ENCODE results near the gene CHRND. TPM values are rescaled to one million over a fixed set of nuclear protein-coding genes. Genes with fewer than 3 reads are reported as not detected.

The CHRND gene
- total RNA-seq, 2 experiments from 2014 or later, result not detected

DNA sequence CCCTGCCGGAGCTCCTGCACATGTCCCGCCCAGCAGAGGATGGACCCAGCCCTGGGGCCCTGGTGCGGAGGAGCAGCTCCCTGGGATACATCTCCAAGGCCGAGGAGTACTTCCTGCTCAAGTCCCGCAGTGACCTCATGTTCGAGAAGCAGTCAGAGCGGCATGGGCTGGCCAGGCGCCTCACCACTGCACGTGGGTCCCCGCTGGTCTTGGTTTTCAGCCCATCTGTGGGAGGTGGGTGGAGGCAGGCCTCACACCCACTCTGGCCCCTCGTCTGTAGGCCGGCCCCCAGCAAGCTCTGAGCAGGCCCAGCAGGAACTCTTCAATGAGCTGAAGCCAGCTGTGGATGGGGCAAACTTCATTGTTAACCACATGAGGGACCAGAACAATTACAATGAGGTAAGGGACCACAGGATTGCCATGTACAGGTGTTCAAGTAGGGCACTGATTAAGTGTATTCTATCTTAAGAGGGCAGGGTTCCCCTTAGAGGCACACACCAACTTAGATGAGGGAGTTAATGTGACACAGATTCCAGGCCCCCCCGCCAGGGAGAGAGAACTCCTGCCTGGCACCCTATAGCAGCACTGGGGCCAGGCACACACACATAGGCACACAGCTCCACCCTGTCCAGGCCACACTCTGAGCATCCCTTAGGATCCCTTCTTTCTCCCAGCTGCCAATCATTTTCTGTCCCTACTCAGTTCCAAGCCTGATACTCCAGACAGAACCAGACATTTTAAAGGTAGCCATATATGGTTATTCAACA lies 8.2 kb downstream of the CHRND start:
- no peak overlapping the region for H3K4me3 ChIP-seq (ENCODE audit: low read depth, low read length, poor library complexity, severe bottlenecking)
- H3K9me2 ChIP-seq (ENCODE audit: insufficient read depth, low read length), result no peaks in the 10 kb centered on the region
- CTCF ChIA-PET (ENCODE audit: unreplicated experiment), result no interaction called here
- H4K20me1 ChIP-seq (ENCODE audit: insufficient read depth, low read length), result no peaks in the 10 kb centered on the region
- 0 out of 2 replicates have a peak, but pooled peaks cover 6% of the 10 kb centered on the region for H3K9me3 ChIP-seq (ENCODE audit: low read length)
- no peak for TF ChIP-seq EZH2phosphoT487 (IDR thresholded peaks at IDR 0.05; ENCODE audit: borderline replicate concordance, low read depth, low read length)
- TF ChIP-seq, protein P1, sequence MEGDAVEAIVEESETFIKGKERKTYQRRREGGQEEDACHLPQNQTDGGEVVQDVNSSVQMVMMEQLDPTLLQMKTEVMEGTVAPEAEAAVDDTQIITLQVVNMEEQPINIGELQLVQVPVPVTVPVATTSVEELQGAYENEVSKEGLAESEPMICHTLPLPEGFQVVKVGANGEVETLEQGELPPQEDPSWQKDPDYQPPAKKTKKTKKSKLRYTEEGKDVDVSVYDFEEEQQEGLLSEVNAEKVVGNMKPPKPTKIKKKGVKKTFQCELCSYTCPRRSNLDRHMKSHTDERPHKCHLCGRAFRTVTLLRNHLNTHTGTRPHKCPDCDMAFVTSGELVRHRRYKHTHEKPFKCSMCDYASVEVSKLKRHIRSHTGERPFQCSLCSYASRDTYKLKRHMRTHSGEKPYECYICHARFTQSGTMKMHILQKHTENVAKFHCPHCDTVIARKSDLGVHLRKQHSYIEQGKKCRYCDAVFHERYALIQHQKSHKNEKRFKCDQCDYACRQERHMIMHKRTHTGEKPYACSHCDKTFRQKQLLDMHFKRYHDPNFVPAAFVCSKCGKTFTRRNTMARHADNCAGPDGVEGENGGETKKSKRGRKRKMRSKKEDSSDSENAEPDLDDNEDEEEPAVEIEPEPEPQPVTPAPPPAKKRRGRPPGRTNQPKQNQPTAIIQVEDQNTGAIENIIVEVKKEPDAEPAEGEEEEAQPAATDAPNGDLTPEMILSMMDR (conservative IDR thresholded peaks at IDR 0.05; ENCODE audit: low read length), result no peak
- BruUV-seq (replicated peaks), result no TSS peak
- no peak overlapping the region for H3K4me2 ChIP-seq (ENCODE audit: low read length)
- POLR2A ChIA-PET, result interaction anchor here (0.6 to 1.0 kb wide), 2 partner anchors 13 to 160 kb away, joined by 3 to 4 read pairs; no protein-coding TSS in a partner anchor
- no peak overlapping the region for H3K27ac ChIP-seq (ENCODE audit: low read depth, low read length, poor library complexity, severe bottlenecking)
- no peaks in the 10 kb centered on the region; the same call in 1 of the 2 replicates for H3K36me3 ChIP-seq (ENCODE audit: insufficient read depth, low read length)
- peak; percentile 28 for DNase-seq (ENCODE audit: low spot score)
- intact Hi-C loops (cut with micrococcal nuclease; ENCODE audit: unreplicated experiment), result no loop called here
- H3K4me1 ChIP-seq (ENCODE audit: insufficient read depth, low read length, poor library complexity, severe bottlenecking), result peaks cover 42% of the 10 kb centered on the region
- no peak overlapping the region for H2AFZ ChIP-seq (ENCODE audit: low read length)
- no peaks in the 10 kb centered on the region for H3K79me2 ChIP-seq (ENCODE audit: insufficient read depth, low read depth, low read length)

GRCh38 chr2:232534940-232535651 lies 9.1 kb downstream of the CHRND start:
- ChIA-PET POLR2A (no interaction called here), CTCF (ENCODE audit: unreplicated experiment) (no interaction called here)
- no peaks in the 10 kb centered on the region for H4K20me1 ChIP-seq (ENCODE audit: insufficient read depth, low read length)
- H3K79me2 ChIP-seq (ENCODE audit: insufficient read depth, low read depth, low read length), result no peaks in the 10 kb centered on the region
- no peak overlapping the region for H3K4me3 ChIP-seq (ENCODE audit: low read depth, low read length, poor library complexity, severe bottlenecking)
- H3K9me2 ChIP-seq (ENCODE audit: insufficient read depth, low read length), result no peaks in the 10 kb centered on the region
- TF ChIP-seq, protein P1 (conservative IDR thresholded peaks at IDR 0.05; ENCODE audit: low read length), result no peak
- no peak for TF ChIP-seq EZH2phosphoT487 (IDR thresholded peaks at IDR 0.05; ENCODE audit: borderline replicate concordance, low read depth, low read length)
- H3K27ac ChIP-seq (ENCODE audit: low read depth, low read length, poor library complexity, severe bottlenecking), result no peak overlapping the region
- H3K4me2 ChIP-seq (ENCODE audit: low read length), result no peak overlapping the region
- BruUV-seq (replicated peaks), result no TSS peak
- H3K9me3 ChIP-seq (ENCODE audit: low read length), result 0 out of 2 replicates have a peak, but pooled peaks cover 6% of the 10 kb centered on the region
- intact Hi-C loops (cut with micrococcal nuclease; ENCODE audit: unreplicated experiment), result no loop called here
- no peak for DNase-seq (ENCODE audit: low spot score)
- no peak overlapping the region for H2AFZ ChIP-seq (ENCODE audit: low read length)
- peaks cover 33% of the 10 kb centered on the region for H3K4me1 ChIP-seq (ENCODE audit: insufficient read depth, low read length, poor library complexity, severe bottlenecking)
- H3K36me3 ChIP-seq (ENCODE audit: insufficient read depth, low read length), result no peaks in the 10 kb centered on the region; the same call in 1 of the 2 replicates

Data from OCI-LY7 (cell line).